ENCODE data around the gene ZACN. TPM values are rescaled to one million over a fixed set of nuclear protein-coding genes. Genes with fewer than 3 reads are reported as not detected.

The ZACN gene
- total RNA-seq, 4 donors from 2014 or later, result 2.2 TPM; not detected in 3

DNA sequence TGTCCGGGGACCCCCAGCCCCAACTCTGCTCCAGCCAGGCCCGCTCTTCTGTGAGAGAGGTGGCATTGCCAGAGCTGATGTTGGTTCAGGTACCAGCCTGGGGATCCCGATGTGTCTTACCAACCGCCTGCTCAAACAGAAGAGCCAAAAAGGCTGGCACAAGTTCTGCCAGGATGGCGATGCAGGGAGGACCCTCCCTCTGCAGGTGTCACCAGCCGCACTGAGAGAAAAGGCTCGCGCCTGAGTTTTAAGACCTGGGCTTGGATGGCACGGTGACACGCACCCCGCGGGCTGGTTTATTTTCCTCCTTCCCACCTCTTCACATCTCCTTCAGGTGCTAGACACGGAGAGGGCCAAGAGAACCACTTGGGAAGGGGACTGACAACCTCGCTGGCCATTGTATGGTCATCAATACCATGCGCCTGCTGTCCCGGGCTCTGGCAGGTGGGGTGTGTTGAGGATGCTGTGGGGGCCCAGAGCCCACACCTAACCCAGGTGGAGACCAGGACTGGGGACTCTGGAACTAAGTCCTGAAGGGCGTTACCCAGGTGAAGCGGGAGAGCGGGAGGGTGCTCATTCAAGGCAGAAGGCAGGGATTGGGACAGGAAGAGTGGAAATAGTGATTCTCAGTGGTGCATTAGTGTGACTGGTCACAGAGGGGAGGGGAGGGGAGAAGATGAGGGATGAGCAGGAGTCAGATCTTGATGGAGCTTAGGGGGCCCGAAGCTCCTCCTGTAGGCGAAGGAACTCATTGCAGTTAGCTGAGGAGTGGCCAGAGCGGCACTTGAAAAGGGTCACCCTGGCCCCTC, 45.8 kb downstream of the ZACN start:
- no peaks in the 10 kb centered on the region for H3K36me3 ChIP-seq
- no peak overlapping the region for H3K4me3 ChIP-seq (replicated peaks in 1 of 3)
- intact Hi-C loops (cut with DNase I), result loop anchor here (5.0 to 10.0 kb wide), 2 partner anchors 58 to 280 kb away; no protein-coding TSS in a partner anchor
- WGBS, 2 donors, result 82 to 85% methylated on average over 17 to 22 of the region's 22 CpGs
- no peaks in the 10 kb centered on the region for H3K9me3 ChIP-seq
- TF ChIP-seq POLR2A (IDR thresholded peaks at IDR 0.05), result no peak
- TF ChIP-seq, protein P1, sequence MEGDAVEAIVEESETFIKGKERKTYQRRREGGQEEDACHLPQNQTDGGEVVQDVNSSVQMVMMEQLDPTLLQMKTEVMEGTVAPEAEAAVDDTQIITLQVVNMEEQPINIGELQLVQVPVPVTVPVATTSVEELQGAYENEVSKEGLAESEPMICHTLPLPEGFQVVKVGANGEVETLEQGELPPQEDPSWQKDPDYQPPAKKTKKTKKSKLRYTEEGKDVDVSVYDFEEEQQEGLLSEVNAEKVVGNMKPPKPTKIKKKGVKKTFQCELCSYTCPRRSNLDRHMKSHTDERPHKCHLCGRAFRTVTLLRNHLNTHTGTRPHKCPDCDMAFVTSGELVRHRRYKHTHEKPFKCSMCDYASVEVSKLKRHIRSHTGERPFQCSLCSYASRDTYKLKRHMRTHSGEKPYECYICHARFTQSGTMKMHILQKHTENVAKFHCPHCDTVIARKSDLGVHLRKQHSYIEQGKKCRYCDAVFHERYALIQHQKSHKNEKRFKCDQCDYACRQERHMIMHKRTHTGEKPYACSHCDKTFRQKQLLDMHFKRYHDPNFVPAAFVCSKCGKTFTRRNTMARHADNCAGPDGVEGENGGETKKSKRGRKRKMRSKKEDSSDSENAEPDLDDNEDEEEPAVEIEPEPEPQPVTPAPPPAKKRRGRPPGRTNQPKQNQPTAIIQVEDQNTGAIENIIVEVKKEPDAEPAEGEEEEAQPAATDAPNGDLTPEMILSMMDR (IDR thresholded peaks at IDR 0.05), result no peak
- peaks cover 0 to 7% of the 10 kb centered on the region in 2 donors for H3K4me1 ChIP-seq
- H3K27ac ChIP-seq, result no peak overlapping the region
- no peaks in the 10 kb centered on the region for H3K27me3 ChIP-seq
- DNase-seq, result no peak

DNA sequence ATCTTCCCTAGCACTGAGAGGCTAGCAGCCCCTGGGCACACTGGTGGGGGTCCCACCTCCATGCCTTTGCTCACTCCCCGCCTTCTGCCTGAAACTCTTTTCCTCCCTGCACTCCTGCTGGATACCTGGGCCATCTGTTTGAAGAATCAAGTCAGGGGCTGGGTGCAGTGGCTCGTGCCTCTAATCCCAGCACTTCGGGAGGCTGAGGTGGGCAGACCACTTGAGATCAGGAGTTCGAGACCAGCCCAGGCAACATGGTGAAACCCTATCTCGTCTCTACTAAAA, 46.4 kb downstream of the ZACN start:
- intact Hi-C loops (cut with DNase I), result loop anchor here (10.0 kb wide), 1 partner anchor 279 kb away; no protein-coding TSS in a partner anchor
- DNase-seq, result no peak
- TF ChIP-seq, protein P1 (IDR thresholded peaks at IDR 0.05), result no peak
- no peak for TF ChIP-seq POLR2A (IDR thresholded peaks at IDR 0.05)
- H3K36me3 ChIP-seq, result no peaks in the 10 kb centered on the region
- 59 to 77% methylated on average over 5 of the region's 5 CpGs for WGBS, 2 donors
- H3K4me3 ChIP-seq (replicated peaks in 1 of 3), result no peak overlapping the region
- H3K27me3 ChIP-seq, result no peaks in the 10 kb centered on the region
- no peaks in the 10 kb centered on the region for H3K9me3 ChIP-seq
- peaks cover 0 to 7% of the 10 kb centered on the region in 2 donors for H3K4me1 ChIP-seq
- H3K27ac ChIP-seq, result no peak overlapping the region

DNA sequence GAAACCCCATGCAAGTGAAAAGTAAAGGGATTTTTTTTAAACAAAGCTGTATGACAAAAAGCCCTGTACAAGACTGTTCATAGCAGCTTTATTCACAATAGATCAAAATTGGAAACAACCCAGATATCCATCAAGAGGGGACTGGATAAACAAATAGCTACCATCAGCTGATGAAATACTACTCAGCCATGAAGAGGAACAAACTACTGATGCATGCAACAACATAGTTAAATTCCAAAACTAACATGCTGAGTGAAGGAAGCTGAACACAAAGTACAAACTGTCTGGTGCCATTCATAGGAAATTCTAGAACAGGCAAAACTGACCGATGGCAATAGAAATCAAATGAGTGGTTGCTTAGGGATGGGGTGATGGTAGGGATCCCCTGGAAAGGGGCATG, 46.9 kb downstream of the ZACN start:
- WGBS, 2 donors, result 81 to 88% methylated on average over 1 of the region's 1 CpG
- TF ChIP-seq, protein P1 (IDR thresholded peaks at IDR 0.05), result no peak
- no peak for TF ChIP-seq POLR2A (IDR thresholded peaks at IDR 0.05)
- H3K36me3 ChIP-seq, result no peaks in the 10 kb centered on the region
- H3K4me3 ChIP-seq (replicated peaks in 1 of 3), result no peak overlapping the region
- H3K4me1 ChIP-seq, result peaks cover 0 to 7% of the 10 kb centered on the region in 2 donors
- intact Hi-C loops (cut with DNase I), result loop anchor here (10.0 kb wide), 1 partner anchor 279 kb away; no protein-coding TSS in a partner anchor
- no peaks in the 10 kb centered on the region for H3K9me3 ChIP-seq
- no peak for DNase-seq
- H3K27ac ChIP-seq, result no peak overlapping the region
- no peaks in the 10 kb centered on the region for H3K27me3 ChIP-seq

DNA sequence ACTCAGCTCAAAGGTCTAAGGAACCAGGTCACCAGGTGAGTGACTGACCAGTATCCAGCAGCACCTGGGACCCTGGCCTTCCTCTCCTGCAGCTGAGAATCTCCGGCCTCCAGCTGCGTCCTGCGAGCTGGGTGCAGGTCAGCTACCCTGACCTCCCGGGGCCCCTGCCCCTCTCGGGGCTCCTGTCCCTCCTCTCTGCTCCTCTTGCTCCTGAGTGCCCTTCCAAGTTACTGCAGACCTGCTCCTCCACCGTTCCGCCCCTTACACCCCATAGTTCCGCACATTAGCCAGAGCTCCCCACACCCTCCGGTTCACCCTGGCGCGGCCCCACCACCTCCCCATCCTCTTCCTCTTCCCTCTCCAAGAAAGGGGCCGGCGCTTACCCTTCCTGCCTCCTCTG, 51.5 kb downstream of the ZACN start:
- Histone ChIP-seq H3K4me3 (replicated peaks in 1 of 3) (no peak overlapping the region), H3K9me3 (no peaks in the 10 kb centered on the region), H3K36me3 (no peaks in the 10 kb centered on the region), H3K4me1 (peaks cover 7 to 12% of the 10 kb centered on the region in 2 donors), H3K27me3 (no peaks in the 10 kb centered on the region), H3K27ac (no peak overlapping the region)
- intact Hi-C loops (cut with DNase I), result no loop called here
- TF ChIP-seq, protein P1 (IDR thresholded peaks at IDR 0.05), result no peak
- TF ChIP-seq POLR2A (IDR thresholded peaks at IDR 0.05), result no peak
- DNase-seq, result no peak
- WGBS, 2 donors, result 68 to 71% methylated on average over 13 of the region's 13 CpGs

DNA sequence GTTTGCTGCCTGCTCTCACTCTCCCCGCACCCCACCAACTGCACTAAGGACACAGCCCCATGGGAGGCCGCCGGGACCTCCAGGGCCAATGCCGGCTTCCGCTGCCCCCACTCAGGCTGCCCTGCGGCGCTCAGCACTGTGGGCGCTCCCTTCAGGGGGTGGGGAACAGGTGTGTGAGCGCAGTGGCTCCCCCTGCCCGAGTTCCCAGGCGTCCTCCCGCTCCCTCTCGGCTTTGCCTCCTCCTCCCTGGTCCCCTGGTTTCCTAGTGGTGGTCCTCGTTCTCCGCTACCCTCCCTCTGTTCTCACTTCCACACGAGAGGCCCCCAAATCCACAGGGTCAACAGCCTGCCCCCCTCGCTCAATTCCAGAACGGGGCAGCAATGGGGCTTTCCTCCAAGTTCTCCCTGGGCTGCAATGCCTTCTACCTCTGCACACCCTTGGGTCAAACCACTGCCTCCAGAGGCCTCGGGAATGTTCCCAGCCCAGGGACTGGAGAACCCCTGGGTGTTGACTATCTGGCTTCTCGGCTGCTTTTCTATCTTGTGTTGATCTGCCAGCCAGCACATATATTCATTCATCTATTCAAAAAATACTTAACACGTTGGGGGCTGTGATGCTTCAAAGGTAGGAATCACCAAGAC, 52.2 kb downstream of the ZACN start:
- Histone ChIP-seq H3K27me3 (no peaks in the 10 kb centered on the region), H3K36me3 (no peaks in the 10 kb centered on the region)
- intact Hi-C loops (cut with DNase I), result no loop called here

More for the DNA sequence above, 52.2 kb downstream of the ZACN start:
- H3K27ac ChIP-seq, result no peak overlapping the region
- 80% methylated on average over 21 of the region's 21 CpGs for WGBS, 2 donors
- peaks cover 7 to 12% of the 10 kb centered on the region in 2 donors for H3K4me1 ChIP-seq
- TF ChIP-seq POLR2A (IDR thresholded peaks at IDR 0.05), result no peak
- TF ChIP-seq, protein P1 (IDR thresholded peaks at IDR 0.05), result no peak
- H3K9me3 ChIP-seq, result no peaks in the 10 kb centered on the region
- no peak overlapping the region for H3K4me3 ChIP-seq (replicated peaks in 1 of 3)
- DNase-seq, result no peak
